UCSD-AML1 (cell line): ENCODE data around the gene HMSD.
A peak's percentile ranks its signal among the peaks of the same experiment; 100 is the strongest.

Experiments used
- DNase-seq: peaks from one replicate; lab custom pipeline; 2025; ENCODE audit not compliant: unreplicated experiment; lab: John Stamatoyannopoulos, UW

The HMSD gene

GRCh38 chr18:63987743-63988142 lies 38.6 kb downstream of the HMSD start:
- no peak for DNase-seq

DNA sequence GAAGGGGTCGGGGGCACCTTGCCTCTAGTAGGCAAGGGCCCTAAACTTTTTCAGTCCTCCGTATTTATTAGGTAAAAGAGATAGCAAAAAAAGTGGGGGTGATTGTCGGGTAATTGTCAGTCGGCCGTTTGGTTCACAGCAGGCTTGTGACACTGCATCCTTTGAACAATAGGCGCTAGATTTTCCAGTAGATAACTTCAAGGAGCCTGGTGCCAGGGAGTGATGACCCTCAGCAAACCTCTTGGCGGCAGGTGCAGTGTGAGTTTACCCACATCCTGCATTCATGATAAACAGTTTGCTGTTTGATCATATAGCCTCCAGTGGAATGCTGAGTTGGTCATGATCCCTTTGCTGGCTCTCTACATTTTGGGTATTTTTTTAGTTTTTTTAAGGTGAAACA lies 43.6 kb downstream of the HMSD start:
- DNase-seq: no peak

GRCh38 chr18:63994783-63995399 lies 45.8 kb downstream of the HMSD start:
- DNase-seq: peak; percentile 24

GRCh38 chr18:63997041-63997440 lies 47.9 kb downstream of the HMSD start:
- no peak for DNase-seq

- DNase-seq: no peak
Measured at GRCh38 chr18:63997606-63998005, 48.5 kb downstream of the HMSD start.

GRCh38 chr18:63999871-64000270 lies 50.8 kb downstream of the HMSD start:
- no peak for DNase-seq

GRCh38 chr18:64002581-64002980 lies 53.5 kb downstream of the HMSD start:
- DNase-seq: no peak

DNA sequence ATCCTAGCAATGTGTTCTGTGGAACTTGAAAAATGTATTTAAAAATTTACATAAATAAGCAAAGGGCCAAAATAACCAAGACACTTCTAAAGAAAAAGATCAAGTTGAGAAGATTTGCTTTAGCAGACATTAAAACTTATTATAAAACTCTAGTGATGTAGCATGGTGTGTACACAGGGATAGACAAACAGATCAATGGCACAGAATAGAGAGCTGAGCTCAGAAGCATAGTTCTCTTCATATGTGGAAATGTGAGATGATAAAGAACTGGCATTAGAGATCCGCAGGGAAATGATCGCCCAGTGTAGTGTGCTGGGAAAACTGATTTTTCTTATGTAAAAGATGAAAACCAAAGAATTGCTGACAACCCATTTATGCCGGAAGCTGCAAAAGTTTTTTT lies 60.2 kb downstream of the HMSD start:
- DNase-seq: no peak
